ENCODE data around the gene ANKRD10.

Gene ANKRD10

DNA sequence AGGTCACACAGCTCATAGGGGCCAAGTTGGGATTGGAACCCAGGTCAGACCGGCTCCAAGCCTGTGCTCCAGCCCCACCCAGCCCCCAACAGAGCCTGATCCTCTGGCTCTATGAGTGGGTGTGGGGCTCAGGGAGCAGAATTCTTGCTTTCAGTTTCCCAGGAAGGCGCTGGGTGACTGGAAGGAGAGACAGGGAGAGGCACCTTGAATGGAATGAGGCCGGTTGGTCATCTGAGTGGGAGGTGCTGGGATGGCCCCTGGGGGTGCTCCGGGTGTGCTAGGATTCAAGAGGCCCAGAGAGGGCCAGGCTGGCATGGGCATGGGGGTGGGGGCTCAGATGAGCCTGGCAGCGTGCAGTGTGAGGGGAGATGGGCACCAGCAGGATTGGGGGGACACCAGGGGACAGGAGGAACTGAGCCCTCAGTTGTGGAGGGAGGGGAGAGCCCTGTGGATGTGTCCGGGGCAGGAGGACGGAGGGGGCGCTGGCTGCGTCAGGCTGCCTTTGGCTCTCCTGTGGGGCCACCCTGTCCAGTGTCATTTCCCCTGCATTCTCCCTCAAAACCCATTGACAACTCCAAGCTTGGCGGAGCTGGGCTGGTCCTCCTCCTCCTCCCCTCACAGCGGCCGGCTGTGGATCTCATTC is 31.2 kb upstream of the ANKRD10 start:
- in situ Hi-C loops (cut with HindIII; ENCODE audit: low sequenced_read_pairs), result no loop called here

DNA sequence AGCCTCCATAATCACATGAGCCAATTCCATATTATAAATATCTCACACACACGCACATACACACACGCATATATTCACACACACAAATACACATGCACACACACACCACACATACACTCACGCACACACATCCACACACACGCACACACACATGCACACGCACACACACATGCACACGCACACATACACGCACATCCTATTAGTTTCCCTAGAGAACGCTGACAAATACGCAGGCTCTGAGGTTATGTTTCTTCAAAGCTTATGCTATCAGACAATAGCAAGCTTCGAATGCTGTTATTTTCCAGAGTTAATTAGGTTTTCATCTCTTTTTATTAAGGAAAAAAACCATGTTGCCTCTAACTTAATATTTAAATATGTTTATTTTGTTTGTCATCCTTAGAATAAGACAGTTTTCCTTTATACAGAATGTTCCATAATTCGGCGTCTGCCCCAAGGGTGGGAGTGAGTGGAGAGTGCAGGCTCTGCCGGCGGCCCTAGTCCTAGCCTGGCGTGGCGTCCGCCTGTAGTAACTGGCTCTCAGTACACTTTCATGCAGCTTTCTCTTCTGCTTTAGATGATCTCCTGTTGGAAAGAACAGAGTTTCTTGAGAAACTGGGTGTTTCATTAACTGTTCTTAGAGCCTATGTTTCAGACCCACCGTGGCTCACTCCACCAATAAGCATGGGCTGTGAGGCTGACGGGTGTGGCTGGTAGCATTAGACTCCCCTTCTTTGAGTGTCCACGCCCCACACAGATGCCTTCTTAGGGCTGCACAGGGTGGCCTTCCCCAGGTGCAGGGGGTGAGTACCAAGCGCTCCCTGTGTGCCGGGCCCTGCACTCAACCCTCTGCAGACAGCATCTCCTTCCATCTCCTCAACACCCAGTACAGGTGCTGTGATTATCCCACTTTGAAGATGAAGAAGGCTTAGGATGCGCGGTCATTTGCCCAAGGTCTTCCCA is 30.4 kb upstream of the ANKRD10 start:
- in situ Hi-C loops (cut with HindIII; ENCODE audit: low sequenced_read_pairs), result no loop called here

DNA sequence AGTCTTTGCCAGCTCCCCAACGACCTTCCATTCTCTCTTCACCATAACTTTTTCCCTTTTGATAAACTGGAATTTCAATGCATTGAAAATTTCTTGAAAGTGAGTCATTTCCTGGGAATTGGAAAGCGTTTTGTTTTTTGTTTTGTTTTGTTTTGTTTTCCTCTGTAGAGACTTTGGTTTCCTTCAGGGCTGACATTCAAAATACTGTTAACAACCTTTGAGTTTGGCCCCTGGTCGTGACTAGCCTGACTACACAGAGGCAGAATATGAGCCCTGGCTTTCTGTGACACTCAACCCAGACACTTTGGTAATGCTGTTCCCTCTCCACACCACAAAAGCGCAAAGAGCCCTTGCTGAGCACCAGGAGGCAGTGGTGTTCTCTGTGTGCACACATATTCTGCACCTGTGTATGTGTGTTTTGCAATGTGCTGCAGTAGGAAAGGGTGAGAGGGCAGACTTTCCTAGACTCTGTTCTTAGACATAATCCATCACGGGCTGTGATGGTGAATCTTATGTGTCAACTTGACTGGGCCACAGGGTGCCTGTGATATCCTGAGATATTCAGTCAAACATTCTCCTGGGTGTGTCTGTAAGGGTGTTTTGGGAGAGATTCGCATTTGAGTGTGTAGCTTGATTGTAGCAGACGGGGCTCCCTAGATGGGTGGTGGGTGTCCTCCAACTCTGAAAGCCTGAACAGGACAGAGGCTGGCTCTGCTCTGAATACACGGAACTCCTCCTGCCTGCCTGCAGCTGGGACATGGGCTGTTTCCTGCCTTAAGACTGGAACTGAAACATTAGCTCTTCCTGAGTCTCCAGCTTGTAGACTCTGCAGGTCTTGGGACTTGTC is 29.5 kb upstream of the ANKRD10 start:
- in situ Hi-C loops (cut with HindIII; ENCODE audit: low sequenced_read_pairs), result no loop called here

DNA sequence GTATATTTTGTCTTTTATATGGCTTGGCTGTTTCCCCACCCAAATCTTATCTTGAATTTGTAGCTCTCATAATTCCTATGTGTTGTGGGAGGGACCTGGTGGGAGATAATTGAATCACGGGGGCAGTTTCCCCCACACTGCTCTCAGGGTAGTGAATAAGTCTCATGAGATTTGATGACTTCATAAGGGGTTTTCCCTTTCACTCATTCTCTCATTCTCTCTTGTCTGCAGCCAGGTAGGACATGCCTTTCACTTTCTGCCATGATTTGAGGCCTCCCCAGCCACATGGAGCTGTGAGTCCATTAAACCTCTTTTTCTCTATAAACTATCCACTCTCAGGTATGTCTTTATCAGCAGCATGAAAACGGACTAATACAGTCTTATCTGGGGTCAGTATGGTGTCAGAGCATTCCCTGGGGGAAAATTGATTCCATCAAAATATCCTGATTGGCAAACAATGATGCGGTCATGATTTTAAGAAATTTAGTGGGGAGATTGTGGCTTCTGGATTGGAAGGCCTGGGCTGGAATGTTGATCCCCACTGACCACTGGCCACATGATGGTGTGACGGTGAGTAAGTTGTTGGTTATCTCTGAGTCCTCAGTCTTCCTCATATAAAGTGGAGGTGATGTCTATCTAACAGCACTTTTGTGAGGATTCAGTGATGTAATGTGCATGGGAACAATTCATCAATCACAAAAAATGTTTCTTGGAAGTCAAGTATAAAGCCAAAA is 27.5 kb upstream of the ANKRD10 start:
- in situ Hi-C loops (cut with HindIII; ENCODE audit: low sequenced_read_pairs), result no loop called here

DNA sequence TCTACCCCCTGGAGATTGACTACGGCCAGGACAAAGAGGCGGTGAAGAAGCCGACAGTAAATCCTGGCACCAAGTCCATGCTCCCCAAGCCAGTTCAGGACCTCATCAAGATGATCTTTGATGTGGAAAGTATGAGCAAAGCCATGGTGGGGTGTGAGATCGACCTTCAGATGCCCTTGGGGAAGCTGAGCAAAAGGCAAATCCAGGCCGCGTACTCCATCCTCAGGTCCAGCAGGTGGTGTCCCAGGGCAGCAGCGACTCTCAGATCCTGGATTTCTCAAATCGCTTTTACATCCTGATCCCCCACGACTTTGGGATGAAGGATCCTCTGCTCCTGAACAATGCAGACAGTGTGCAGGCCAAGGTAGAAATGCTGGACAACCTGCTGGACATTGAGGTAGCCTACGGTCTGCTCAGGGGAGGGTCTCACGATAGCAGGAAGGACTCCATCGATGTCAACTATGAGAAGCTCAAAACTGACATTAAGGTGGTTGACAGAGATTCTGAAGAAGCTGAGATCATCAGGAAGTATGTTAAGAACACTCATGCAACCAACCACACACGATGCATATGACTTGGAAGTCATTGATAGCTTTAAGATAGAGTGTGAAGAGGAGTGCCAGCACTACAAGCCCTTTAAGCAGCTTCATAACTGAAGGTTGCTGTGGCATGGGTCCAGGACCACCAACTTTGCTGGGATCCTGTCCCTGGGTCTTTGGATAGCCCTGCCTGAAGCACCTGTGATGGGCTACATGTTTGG is 24.0 kb upstream of the ANKRD10 start:
- in situ Hi-C loops (cut with HindIII; ENCODE audit: low sequenced_read_pairs), result no loop called here

DNA sequence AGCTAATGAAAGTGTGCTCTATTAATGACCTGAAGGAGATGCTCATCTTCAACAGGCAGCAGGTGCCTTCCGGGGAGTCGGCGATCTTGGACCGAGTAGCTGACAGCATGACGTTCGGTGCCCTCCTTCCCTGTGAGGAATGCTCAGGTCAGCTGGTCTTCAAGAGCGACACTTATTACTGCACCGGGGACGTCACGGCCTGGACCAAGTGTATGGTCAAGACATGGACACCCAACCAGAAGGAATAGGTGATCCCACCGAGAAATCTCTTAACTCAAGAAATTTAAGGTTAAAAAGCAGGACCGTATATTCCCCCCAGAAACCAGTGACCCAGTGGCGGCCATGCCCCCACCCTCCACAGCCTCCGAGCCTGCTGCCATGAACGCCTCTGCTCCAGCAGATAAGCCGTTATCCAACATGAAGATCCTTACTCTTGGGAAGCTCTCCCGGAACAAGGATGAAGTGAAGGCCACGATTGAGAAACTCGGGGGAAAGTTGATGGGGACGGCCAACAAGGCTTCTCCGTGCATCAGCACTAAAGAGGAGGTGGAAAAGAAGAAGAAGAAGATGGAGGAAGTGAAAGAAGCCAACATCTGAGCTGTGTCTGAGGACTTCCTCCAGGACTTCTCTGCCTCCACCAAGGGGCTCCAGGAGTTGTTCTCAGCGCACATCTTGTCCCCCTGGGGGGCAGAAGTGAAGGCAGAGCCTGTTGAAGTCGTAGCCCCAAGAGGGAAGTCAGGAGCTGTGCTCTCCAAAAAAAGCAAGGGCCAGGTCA is 22.8 kb upstream of the ANKRD10 start:
- in situ Hi-C loops (cut with HindIII; ENCODE audit: low sequenced_read_pairs), result no loop called here

DNA sequence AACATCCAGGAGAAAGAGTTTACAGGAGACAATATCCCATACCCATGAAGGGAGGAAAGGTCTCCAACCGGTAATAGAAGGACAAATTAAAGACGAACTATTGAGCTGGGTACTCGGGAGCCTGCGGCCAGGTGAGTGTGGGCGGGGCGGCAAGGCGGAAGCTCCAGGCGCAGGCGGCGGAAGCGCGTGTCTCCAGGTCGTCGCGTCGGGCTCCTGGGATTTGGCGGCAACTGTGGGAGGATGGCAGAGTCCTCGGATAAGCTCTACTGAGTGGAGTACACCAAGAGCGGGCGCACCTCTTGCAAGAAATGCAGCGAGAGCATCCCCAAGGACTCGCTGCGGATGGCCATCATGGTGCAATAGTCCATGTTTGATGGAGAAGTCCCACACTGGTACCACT is 21.6 kb upstream of the ANKRD10 start:
- in situ Hi-C loops (cut with HindIII; ENCODE audit: low sequenced_read_pairs), result no loop called here

DNA sequence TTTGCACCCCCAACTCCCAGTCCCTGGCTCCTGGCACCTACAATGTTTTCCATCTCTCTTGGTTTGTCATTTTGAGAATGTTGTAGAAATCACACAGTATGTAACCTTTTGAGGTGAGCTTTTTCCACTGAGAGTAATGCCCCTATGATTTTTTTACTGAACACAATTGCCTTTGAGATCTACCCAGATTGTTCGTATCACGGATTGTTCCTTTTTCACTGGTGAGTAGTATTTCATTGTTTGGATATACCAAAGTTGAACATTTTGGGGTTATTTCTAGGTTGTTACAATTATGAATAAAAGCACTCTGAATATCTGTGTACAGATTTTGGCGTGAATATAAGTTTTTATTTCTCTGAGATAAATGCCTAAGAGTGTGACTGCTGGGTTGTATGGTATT is 17.7 kb upstream of the ANKRD10 start:
- in situ Hi-C loops (cut with HindIII; ENCODE audit: low sequenced_read_pairs), result no loop called here

DNA sequence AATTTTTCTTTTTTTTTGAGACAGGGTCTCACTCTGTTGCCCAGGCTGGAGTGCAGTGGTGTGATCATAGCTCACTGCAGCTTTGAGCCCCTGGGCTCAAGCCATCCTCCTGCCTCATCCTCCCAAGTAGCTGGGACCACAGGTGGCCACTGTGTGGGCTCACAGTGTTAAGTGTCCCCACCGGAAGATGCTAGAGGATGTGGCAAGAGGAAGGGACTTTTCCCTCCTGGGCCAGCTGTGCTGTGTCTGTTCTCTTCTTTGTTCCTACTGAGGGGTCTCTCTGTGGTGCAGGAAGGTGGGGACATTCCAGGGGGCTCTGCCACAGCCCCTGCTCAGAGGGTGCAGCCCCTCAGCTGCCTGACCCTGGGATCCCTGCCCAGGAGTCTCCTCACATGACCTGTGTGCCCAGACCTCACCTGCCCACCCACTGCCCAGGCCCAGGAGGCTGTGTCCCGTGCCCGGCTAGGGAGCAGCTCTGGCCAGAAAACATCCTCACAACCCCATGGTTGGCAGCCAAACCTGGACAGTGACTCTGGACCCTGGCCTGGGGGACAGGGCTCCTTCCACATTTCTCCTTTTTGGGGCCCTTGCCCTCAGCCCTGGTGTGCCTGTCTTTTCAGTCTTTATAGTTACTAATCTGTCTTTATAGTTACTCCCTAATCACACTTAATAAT is 14.4 kb upstream of the ANKRD10 start:
- in situ Hi-C loops (cut with HindIII; ENCODE audit: low sequenced_read_pairs), result no loop called here

DNA sequence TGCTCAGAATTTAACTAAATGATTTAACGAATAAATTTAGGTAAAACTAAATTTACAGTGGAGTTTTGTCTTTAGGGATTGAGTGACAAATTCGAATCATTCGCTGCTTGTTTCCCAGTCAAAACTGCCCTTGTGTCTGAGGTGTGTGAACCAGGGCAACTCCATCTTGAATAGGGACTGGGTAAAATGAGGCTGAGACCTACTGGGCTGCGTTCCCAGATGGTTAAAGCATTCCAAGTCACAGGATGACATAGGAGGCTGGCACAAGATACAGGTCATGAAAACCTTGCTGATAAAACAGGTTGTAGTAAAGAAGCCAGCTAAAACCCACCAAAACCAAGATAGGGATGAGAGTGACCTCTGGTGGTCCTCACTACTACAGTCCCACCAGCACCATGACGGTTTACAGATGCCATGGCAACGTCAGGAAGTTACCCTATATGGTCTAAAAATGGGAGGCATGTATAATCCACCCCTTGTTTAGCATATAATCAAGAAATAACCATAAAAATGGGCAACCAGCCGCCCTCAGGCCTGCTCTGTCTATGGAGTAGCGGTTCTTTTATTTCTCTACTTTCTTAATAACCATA is 10.2 kb upstream of the ANKRD10 start:
- in situ Hi-C loops (cut with HindIII; ENCODE audit: low sequenced_read_pairs), result no loop called here

DNA sequence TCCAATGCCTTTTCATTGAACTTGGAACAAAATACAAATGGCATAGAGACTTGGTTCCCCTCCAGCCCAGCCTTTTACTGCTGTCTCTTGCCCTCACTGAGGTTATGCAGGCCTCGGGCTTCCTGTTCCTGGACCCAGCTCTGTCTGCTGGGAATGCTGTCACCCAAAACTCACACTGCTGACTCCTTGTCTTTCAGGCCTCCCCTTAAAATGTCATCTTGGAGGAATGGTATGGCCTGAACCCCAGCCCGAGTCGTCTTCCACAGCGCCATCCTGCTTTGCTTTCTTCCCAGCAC is 9.7 kb upstream of the ANKRD10 start:
- in situ Hi-C loops (cut with HindIII; ENCODE audit: low sequenced_read_pairs), result no loop called here

DNA sequence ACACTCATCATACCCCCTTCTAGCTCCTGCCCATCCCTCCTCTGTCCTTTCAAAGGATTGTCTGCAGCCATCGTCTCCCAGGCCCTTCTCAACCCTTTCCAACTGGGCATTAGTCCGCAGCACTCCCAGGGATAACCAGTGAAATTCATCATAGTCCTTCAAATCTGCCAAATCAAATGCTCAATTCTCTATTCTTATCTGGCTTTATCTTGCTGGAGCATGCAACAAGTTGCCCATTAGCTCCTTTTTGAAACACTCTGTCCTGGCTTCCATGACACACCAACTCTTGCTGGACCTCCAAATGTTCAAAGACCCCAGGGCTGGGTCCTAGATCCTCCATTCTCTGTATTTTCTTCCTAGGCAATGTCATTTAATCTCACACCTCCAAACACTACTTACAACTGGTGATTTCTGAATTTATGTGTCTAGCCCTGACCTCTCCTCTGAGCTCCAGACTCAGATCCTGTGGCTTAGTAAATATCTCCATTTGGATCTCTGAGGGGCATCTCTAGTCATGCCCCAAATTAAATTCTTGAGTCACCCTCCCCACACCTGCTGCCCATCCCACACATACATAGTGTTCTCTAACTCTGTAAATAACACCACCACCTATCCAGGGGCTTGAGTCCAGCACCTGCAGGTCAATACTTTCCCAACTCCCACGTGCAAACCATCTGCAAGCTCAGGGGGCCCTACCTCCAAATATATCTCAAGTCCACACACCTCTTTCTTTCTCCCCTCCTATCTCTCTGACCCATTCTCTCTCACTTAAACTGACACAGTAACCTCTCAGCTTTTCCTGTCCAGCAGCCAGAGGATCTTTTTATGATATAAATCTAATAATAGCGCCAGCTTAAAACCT is 9.1 kb upstream of the ANKRD10 start:
- in situ Hi-C loops (cut with HindIII; ENCODE audit: low sequenced_read_pairs), result no loop called here

DNA sequence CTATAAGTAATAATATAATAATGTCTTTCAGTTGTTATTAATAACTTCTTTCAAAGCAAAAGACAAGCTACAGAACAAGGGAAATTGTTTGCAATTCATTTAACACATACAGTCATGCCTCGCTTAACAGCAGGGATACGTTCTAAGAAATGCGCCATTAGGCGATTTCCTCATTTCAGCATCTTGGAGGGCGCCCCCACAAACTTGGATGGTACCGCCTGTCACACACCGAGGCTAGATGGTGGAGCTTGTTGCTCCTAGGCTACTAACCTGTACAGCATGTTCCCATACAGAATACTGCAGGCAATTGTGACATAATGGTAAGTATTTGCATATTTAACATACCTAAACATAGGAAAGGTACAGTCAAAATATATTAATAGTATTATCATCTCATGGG is 8.2 kb upstream of the ANKRD10 start:
- in situ Hi-C loops (cut with HindIII; ENCODE audit: low sequenced_read_pairs), result no loop called here

DNA sequence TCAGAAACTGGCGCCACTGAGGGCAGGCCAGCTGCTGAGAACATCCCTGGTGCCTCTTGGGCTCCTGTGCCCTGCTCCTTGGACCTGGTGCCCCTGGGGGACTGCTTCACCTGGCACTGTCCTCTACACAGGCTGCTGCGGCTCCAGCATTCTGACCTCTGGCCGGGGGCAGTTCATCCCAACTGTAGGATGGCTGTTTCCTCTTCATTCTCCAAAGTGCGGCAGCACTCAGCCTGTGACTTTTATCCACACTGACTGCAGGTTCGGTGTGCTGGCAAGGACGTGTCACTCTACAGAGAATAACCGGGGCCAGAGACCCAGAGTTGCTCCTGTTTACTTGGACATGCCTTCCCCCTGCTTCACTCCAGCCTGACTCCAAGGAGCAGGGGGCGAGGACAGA is 7.6 kb upstream of the ANKRD10 start:
- in situ Hi-C loops (cut with HindIII; ENCODE audit: low sequenced_read_pairs), result no loop called here

DNA sequence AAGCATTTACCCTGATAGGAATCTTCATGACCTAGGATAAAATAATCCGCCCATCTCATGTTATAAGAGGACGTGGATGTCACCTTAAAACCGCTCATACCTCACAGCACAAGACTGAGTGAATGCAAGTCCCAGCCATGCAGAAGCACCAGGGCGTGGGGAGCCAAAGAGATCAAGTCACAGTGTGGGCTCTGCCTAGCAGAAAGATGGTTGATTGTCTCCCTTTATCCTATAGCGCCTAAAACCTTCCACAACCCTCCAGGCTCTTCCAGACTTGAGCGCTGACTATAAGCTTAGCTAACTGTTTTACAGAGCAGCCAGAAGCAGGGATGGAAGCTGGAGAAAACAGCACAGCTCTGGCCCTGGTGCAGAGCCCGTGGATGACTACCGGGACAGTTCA is 6.8 kb upstream of the ANKRD10 start:
- in situ Hi-C loops (cut with HindIII; ENCODE audit: low sequenced_read_pairs), result no loop called here

DNA sequence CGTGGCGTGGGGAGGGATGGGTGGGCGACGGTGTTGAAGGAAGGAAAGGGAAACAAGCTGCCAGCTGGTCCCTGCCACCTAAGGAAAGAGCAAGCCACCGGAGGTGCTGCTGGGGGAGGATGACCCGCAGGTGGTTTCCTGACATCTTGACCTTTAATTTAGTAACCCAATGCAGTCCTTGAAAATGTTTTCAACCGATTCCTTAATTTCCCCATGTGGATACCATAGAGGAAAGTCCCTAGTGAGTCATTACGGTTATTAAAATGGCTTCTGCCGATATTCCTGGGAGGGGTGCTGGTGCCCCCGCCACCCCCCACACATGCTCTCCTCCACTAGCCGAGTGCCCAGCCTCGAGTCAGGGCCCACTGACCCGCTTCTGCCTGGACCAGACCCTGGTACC is 6.3 kb upstream of the ANKRD10 start:
- in situ Hi-C loops (cut with HindIII; ENCODE audit: low sequenced_read_pairs), result no loop called here

DNA sequence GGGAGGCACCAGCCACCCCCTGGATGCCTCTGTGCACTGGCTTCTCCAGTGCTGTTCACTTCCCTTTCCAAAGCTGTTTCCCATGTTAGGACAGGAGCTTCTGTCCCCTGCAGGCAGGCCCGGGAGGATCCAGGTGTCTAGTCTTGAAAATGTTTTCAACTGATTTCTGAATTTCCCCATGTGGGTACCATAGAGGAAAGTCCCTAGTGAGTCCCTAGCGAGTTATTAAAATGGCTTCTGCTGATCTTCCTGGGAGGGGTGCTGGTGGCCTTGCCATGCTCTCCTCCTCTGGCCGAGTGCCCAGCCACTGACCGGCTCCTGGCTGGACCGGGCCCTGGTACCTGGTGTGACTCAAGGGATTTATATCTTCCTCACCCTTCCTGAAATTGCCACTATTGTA is 5.2 kb upstream of the ANKRD10 start:
- in situ Hi-C loops (cut with HindIII; ENCODE audit: low sequenced_read_pairs), result no loop called here
